Left renal pelvis (tissue), 4 donors: ENCODE data around the gene HMOX2. TPM values are rescaled to one million over a fixed set of nuclear protein-coding genes. Genes with fewer than 3 reads are reported as not detected.

Source experiments
- DNase-seq, 4 donors: peaks; one replicate each; pipeline ENCODE4 v3.0.0-alpha.2; 2013; ENCODE audit warnings: low read depth in 4 of 4, low spot score in 3 of 4
- polyA plus RNA-seq, 4 donors: library from polyadenylated mRNA; unstranded; fragments of 120-200 nt; gene quantifications; one replicate each; pipeline ENCODE4 v1.2.1, GENCODE V29; 2013; ENCODE audit not compliant: insufficient read length in 4 of 4

HMOX2 gene
- polyA plus RNA-seq, 4 donors, result 47.5 to 53.7 (median 49.6) TPM

DNA sequence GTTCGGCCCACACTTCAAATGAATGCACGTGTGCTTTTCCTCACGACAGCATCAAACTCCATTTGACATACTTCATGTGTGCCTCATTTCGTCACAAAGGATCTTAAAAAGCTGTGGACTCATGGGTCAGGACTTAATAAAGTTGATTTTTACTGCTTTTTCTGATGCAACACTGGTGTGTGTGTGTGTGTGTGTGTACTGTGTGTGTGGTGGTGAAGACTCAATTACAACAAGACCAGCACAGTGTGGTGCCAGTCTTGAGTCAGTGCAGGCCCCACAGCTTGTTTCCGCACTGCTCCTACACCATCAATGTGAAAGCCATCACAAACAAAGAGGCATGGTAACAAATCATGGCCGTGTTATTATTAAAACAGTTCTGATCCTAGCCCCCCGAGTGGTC lies 44.7 kb downstream of the HMOX2 start:
- no peak for DNase-seq

- no peak for DNase-seq
These were observed 45.9 kb downstream of the HMOX2 start for GRCh38 chr16:4522051-4522581.

DNA sequence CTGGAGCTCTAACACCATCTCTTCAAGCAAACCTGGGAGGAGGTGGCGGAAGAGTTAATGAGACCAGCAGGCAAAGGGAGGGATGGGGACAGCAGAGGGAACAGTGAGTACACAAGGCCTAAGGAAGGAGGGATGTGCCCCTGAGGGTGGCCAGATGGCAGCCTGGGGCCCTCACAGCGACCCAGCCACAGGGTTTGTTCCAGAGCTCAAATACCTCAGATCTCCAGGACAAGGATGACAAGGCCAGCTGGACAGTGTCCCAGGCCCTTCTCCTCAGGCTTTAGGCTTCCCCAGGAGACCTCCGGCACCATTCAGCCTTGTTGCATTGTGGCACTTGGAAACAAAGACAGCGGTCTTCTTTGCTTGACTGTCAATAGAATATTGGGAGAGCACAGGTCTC lies 47.5 kb downstream of the HMOX2 start:
- no peak for DNase-seq

- DNase-seq, result no peak
These were observed 48.4 kb downstream of the HMOX2 start for GRCh38 chr16:4524571-4524970.

- DNase-seq, result no peak
These were observed 48.9 kb downstream of the HMOX2 start for GRCh38 chr16:4525069-4525468.

- no peak for DNase-seq
These were observed 49.6 kb downstream of the HMOX2 start for GRCh38 chr16:4525634-4526277.

DNA sequence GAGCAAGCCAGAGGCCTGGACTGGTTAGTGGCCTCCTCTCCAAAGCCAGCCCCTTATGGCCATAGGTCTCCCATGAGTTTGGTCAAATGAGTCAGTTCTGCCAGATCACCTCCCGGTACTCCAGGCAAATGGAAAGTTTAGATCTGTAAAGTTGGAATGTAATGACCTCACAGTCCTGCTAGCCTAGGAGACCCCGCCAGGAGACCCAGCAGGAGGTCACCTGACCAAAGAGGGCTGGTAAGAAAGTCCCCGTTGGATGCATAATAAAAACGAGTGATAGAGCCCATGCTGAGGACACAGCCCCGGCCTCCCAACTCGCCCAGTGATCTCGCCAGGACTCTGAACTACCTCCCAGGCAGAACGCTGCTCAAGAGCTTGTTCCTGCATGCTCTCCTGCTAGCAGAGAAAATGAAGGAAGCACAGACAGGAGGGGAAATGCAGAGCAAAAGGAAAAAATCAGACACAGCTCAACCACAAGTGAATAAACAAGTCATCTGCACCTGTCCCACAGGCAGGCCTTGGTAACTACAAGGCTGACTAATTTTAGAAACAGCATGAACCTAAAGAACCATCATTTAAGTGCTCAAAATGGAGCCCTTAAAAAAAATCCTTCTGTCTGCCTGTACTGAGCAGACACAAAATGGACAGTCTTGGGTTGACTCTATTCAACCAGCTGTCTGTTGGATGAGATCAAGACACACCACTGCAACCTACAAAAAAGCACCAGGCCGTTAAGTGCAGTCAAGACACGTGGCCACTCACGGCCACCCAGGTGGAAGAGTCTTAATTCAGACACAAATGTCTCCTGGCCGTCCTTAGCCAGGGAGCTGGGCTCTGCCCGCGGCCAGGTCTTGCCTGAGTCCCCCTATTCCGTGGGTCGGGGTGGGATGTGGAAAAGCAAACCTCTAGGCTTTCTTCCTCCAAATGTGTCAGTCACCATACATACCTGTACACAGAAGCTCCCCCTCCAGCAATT lies 53.2 kb downstream of the HMOX2 start:
- no peak for DNase-seq

DNA sequence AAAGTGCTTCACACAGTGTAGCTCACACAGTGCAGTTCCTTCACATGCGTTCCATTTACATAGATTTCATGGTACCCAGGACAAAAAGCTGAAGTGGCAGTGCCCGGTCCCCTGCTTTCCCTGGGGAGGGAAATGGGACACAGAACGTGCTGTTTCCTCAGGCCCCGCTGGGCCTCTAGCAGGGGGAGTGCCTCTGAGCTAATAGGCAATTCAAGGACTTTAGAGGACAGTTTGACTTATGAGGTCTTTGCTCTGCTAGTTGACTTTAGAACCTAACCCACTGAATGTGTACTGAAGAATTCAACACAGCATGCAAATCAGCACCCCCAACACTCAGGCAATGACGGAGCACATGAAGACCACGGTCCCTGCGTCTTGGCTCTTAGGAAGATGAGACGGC lies 55.6 kb downstream of the HMOX2 start:
- no peak for DNase-seq

GRCh38 chr16:4532238-4532637 lies 56.0 kb downstream of the HMOX2 start:
- DNase-seq, result no peak

DNA sequence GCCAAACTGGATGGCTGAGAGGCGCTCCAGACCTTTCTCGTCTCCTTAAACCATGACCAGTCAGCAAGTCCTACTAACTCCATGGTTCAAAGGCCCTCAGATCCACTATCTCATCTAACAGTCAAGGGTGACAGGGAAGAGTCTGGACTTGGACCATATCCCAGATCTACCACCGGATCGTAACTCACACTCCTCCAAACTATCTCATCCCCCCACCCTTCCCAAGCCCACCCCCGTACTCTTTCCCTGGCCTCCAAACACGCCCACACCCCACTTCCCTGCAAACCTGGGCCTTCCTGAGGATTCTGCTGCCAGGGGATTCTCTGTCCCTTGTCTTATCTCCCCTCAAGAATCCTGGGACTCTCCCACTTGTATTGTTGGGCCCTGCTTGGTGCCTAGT lies 57.3 kb downstream of the HMOX2 start:
- DNase-seq, result no peak

DNA sequence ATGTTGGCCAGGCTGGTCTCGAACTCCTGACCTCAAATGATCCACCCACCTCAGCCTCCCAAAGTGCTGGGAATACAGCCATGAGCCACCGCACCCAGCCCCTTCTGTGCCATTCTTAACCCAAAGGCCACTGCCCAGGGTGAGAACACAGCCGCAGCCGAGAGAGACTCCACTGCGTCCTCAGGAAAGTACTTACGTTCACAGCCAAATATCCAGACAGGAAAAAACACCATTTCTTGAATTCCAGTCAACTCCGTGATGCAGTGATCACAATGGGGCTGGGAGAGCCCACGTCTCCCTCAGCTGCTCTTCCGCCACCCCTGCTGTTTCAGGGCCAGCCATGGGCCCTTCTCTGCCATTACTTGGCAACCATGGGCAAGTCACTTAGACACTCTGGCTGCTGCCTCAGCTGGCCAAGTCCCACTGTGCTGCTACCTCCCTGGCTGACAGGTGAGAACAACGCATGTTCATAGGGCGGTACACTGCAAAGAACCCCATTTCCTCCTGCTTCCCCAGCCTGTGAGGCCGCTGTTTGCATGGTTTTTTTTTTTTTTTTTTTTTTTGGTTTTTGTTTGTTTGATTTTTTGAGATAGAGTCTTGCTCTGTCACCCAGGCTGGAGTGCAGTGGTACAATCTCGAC lies 58.1 kb downstream of the HMOX2 start:
- no peak for DNase-seq

DNA sequence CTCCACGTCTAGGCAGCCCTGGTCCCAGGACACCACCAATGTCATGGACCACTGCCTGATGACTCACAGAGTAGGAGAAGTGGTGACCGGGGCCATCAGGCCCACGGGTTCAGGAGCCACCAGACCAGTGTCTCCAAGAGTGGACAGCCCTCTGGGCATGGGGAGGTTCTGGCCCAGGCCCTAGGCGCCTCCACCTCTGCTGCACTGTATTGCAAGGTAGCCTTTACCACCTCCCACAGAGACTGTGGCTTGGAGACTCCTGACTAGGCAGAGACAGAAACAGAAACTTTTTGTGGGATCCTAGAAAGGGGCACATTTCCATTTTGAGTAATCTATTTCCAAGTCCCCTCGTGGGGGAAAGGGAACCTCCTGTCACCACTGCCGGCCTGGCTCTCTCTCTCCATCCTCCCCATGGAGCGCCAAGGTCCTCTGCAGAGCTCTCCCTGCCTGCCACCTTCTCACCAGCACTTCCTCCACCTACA lies 59.5 kb downstream of the HMOX2 start:
- no peak for DNase-seq

- no peak for DNase-seq
These were observed 60.4 kb downstream of the HMOX2 start for GRCh38 chr16:4536391-4537106.

DNA sequence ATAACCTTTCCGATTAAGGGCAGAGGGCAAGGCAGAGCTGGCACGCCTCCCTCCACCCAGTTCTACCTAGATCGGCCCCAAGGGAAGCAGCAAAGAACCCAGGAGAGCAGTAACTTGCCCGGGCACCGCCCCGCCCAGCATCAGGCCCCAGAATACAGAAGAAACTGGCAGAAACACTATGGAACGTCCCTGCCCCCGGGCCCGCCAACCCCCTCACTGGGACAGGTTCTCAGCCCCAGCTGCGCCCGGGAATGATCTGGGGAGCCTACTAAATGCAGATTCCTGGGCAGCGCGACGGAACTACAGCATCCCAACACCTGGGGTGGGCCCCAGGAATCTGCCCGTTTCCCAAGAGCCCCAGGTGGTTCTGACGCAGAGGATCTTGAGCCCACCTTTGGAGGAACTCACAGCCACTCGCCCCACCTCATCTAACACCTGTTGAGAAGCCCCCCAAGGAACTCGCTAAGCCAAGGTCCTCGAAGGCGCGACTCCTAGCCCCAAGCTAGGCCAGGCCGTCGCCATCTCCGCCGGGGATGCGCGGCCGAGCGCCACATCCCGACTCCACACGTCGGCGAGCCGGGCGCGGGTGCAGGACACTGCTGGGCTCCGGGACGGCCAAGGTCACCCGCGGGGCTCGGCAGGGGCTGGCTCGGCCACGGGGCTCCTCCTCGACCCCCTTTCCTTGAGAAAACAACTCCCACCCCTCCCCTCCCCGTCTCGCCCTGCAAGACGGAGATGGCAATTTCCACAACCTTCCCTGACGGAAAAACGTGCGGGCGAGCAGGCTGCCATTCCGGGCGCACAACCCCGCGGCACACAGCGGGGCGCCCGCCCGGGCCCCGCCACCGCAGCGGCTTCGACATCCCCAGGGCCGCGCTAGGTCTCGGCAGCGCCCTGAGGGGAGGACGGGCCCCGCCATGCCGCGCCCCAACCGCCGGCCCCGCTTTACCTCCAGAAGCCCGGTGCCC lies 61.5 kb downstream of the HMOX2 start:
- no peak for DNase-seq

DNA sequence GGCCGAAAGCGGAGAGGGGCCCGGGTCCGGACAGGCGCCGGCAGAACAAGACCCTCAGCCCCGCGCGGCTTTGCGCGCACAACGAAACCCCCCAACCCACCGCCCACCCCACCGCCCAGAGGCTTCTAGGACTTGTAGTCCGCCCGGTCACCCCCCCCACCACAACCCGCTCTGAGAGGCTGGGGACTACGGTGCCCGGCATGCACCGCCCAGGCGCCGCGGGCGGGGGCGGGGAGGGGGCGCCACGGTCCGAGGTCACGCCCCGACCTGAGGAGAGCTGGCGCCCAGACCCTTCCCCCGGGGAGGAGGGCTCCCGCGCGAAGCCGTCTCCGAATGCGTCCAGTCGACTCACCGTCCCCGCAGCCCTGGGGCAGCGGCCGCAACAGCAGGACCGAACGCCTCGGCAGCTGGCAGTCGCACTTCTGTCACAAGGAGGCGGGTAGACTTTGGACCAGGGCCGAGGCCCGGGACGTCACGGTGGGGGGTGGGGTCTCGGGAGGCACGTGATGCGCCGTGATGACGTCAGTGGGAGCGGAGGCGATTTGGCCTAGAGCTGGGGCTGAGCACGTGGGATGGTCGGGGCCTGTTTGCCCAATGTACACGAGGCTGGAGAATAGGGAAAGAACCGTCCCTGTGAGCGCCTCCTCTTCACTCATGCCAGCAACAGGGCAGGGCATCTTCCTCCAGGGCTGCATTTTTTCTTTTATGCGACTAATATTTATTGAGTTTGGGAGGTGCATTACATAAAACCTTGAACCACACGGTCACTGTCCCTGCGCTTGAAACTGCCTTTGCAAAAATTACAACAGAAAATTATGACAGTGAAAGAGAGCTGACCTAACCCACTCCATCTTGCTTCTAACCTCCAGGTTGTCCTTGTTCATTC lies 62.4 kb downstream of the HMOX2 start, which contains the start of gene CDIP1:
TSS of gene CDIP1 (minus strand) at position 424 of the 886 bp plus-strand sequence. CDS start 24,643 bp downstream, outside the sequence.
- peak; percentile 82 to 90 (median 86) for DNase-seq

DNA sequence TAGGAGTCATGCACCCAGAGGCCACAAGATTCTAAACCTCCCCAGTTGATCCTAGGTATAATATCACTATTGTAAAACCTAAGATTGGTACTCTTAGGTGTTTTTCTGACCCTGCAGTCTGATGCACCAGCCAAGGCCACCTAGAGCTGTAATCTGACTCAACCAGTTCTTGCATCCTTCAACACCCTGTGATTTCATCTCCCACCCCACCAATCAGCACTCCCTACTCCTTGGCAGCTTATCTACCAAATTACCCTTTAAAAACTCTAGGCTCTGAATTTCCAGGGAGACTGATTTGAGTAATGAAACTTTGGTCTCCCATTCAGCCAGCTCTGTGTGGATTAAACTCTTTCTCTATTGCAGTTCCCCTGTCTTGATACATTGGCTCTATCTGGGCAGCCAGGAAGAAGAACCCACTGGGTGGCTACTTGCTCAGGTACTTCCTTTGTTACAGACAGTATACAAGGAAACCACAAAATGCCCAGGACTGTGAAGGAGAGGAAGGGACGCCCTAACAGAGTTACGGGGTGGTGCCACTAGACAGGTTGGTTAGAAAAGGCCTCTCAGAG lies 63.6 kb downstream of the HMOX2 start:
- DNase-seq, result no peak

DNA sequence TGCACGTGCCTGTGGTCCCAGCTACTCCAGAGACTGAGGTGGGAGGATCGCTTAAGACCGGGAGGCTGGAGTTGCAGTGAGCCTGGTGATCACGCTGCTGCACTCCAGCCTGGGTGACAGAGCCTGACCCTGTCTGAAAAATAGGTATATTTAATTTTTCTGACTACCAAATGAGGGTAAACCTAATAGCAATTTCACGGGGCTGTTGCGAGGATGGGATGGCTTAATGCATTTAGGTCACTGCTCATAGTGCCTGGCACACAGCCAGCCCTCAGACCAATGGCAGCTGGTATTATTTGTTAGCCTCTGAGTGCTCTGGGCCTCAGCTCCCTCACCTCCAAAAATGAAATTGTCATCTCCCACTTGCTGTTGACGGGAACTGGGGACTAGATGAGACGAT lies 68.3 kb downstream of the HMOX2 start:
- no peak for DNase-seq

GRCh38 chr16:4548124-4548523 lies 71.9 kb downstream of the HMOX2 start:
- no peak for DNase-seq
